CD4-positive, alpha-beta T cell treated with Interleukin-10 for 1 hour (primary cell): ENCODE results near the gene ZNF536.
"Not testable (repeated sequence)": the region's sequence is repeated elsewhere in the genome, so short reads cannot be mapped to it uniquely, and the experiment has no call there.

ENCODE experiments used
- DNase-seq: peaks from one replicate; pipeline ENCODE4 v3.0.0-alpha.2; 2020

ZNF536 gene

GRCh38 chr19:30390356-30390988, 18.3 kb downstream of the ZNF536 start:
- no peak for DNase-seq

GRCh38 chr19:30391052-30391451, 18.9 kb downstream of the ZNF536 start:
- no peak for DNase-seq

GRCh38 chr19:30391554-30392551, 19.7 kb downstream of the ZNF536 start:
- DNase-seq, result no peak

DNA sequence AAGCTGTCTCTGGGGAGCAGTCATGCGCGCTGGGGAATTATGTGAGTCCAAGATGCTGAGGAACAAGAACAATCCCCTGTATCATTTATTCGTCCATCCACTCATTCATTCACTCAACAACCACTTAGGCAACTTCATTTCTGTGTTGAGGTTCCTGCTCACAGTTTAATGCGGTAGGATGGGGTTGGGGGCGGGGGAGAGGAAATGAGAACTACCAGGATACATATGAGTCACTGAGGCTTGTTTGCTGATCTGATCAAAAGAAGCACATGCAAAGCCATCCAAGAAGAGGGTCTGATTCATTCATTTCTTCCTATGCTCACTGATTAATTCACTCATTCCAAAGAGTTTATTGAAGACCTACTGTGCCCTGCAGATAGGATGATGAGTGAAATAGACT, 20.9 kb downstream of the ZNF536 start:
- no peak for DNase-seq

DNA sequence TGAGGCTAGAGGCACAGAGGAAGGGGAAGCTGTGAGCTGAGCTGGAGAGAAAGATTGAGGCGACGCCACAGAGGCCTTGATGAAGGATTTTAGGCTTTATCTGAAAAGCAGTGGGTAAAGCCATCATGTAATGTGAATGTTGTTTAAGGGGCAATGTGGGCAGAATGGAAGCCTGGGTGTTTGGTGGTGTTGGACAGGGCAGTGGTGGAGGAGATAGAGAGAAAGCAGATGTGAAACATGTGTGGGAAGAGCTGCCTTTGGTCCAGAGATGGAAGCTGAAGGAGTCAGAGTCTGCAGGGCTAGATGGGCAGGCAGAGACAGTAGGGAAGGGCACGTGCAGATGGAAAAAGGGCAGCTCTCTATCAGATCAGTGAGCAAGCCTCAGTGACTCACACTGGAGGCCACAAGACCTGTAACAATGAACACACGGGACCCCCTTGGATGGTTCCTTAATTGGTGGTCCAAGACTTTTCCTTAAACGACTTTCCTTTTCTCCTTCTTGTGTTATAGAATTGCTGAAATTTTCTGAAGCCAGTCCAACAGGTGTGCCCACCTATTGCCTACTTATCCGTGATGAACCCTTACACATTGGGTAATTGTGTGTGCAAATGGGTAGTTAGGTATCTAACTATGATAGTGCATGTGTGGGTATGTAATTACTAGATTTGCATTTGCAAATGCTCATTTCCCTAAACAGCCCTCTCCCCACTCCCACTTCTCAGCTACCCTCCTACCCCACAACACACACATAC, 21.7 kb downstream of the ZNF536 start:
- no peak for DNase-seq

GRCh38 chr19:30394481-30395151, 22.4 kb downstream of the ZNF536 start:
- DNase-seq, result no peak

GRCh38 chr19:30395283-30395682, 23.1 kb downstream of the ZNF536 start:
- DNase-seq, result no peak

GRCh38 chr19:30398539-30398938, 26.4 kb downstream of the ZNF536 start:
- not testable (repeated sequence) for DNase-seq

- no peak for DNase-seq
These were observed 29.8 kb downstream of the ZNF536 start for GRCh38 chr19:30401956-30402355.

DNA sequence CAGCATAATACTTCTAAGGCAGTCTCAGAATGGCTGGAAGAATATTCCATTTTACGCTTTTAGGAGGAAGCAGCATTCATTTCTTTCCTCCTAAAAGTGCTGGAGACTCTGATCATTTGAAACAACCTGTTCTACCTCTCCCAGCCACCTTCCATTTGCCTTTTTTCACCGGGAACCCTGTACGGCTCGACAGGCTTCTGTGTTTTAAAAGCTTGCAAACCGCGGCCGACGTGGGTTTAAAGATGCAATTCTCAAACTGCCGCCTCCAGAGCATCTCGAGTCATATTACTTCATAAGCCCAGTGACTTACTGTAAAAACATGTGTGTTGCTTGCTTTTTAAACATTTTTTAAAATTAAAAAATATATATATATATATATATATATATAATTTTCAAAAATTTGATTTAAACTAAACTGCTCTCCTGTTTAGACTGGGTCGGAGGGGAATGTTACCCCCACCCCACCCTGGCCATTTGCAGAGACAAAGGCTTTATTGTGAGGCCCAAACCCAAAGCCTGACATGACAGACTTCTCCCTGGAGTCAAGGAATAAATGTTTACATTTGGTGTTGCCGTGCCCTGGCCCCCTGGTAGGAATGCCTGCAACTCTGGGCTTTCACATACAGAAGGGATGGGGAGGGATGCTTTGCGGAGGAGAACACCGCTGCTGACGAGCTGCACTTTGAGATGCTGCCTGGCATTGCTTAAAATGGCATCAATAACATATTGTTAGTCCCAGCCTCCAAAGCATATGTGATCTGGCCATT, 30.4 kb downstream of the ZNF536 start:
- no peak for DNase-seq

DNA sequence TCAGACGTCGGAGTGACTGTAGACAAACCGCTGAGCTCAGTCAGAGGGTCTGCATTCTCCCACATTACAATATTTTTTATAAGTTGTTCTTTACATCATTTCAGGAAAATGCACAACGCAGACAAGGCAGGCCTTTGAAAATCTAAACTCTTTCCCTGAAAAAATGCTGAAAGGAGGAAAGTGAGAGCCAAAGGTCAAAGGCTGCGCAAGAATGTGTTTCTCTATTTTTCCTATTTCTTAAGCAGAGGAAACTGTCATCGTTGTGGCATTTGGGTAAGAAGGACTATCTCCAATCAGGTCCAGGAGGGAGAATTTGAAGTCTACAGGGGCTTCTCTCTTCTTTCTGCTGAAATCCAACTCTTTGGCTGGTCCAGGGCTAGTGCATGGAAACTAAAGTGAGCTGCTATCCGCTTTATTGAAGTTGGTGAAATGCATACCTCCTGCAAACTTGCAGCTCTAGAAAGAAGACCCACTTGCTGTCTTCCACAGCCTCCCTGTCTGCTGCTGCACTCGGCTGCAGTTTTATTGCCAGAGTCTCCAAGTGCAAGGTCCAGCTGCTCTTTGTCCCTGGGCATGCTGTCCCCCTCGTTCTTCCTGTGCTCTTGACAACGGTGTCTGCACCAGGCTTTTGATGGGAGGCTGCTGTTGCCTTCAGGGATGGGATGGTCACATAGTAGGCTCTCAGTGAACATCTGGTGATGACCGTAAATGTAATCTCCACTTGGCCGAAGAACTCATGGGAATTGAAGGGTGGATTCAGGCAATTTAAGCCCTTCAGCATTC, 31.2 kb downstream of the ZNF536 start:
- no peak for DNase-seq

DNA sequence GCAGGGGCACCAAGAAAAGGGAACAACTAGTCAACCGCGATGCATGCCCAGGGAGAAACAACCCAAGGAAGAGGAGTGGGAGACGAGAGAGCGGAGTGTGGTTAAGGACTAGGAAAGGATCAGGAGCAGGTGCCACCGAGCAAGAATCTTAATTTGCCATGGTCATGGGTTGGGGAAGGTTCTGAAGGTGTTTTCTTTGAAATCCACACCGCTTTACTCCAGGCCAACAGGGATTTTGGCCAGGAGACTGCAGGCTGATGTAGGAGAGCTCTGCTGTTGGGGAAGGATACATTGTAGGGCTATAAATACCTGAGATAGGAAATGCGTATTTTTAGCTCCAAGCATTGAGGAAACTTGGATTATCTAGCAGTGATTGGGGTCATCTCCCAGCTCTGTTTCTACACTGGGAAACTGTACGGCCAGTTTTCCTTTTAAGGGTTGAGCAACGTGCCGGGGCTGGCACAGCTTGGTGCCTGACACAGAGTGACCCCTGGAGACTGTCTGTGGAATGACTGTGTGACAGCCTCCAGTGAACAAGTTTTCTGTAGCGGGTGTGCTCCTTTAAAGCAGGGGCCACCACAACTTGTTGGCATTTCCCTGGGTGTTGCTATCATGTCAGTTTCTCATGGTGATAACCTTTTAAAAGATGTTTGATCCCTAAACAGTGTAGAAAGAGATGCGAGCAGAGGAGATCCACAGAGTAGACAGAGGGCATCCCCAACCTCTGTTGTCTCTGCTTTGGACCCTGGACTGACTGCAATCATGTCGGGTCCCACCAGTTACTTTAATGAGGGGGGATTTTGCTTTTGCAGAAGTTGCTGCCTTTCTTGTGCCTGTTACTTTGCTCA, 34.3 kb downstream of the ZNF536 start:
- no peak for DNase-seq

DNA sequence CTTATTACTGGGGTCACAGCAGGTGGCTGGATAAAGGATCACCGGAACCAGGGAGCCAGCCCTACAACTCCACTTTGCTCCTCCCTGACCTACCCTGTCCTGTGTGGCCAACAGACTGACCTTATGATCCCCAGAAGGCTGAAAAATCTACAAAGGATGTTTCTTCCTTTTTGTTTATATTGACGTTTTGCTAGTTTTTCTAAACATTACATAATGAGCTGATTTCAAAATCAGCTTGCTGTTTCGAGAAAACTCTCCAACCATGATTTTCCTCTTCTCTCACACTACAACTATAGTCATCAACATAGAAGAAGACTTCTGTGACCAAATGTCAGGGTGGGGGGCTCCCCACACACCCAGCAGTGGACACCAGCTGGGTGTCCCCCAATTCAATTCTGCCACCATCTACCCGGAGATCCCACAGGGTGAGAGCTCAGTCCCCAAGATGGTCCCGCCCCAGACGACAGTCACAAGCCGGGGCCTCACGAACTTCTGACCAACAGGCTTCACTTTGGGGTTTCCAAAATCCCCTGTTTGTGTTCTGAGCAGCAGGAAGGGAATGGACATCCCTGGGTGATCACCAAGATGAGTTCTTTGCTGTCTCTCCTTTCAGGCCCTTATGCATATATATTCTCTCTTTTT, 35.0 kb downstream of the ZNF536 start:
- DNase-seq, result no peak

DNA sequence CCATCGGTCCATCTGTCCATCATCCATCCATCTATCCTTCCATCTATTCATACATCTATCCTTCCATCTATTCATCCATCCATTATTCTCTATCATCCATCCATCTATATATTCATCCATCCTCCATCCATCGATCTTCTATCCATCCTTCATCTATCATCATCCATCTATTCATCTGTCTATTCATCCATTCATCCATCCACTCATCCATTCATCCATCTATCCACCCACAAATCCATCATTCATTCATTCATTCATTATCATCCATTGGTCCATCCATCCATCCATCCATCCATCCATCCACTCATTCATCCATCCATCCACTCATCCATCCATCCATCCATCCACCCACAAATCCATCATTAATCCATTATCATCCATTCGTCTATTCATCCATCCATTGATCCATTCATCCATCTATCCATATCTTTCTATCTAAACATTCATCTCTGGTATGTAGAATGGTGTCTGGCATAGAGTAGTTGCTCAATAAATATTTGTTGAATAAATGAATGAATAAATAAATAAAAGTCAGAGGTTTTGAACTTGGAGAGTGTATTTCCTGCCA, 36.6 kb downstream of the ZNF536 start:
- no peak for DNase-seq

GRCh38 chr19:30411714-30412113, 39.5 kb downstream of the ZNF536 start:
- DNase-seq, result no peak

GRCh38 chr19:30416375-30416774, 44.2 kb downstream of the ZNF536 start:
- DNase-seq, result no peak

DNA sequence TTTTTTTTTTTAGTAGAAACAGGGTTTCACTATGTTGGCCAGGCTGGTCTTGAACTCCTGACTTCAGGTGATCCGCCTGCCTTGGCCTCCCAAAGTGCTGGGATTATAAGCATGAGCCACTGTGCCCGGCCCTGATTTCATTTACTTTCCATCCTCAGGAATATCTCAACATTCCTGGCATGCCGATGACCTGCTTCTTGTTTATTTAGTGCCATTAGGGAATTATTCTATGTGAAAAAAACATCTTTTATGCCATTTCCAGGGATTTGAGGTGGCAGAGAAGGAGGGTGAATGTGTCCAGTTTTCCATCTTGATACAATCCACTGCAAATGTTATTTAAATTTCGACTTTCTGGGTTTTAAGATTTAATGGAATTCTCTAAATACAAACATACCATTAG, 45.0 kb downstream of the ZNF536 start:
- DNase-seq, result not testable (repeated sequence)

DNA sequence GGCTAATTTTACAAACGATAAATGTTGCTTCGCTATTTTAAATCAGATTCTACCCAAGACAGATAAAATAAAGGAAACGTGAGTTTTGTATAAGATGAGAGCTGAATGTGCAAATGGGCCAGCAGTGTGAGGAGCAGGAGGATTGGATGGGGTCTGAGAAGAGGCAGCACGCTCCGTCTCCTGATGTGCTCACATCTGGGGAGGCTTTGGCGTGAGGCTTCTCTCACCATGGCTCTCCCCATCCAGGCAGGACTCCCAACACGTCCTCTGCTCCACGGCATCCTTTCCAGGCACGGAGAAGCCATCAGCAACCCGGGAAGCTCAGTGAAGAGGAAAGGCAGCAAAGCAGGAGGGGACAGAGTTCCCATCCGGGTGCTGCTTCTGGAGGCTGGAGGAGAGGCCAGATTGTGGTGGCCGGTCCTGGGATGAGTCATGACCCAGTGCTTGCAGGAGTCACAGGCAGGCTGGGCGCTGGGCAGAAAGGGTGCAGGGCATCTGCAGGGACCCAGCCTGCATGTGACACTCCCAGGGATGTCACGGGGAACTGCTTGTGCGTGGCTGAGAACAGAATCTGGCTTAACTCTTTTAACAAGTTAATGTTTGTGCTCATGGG, 47.5 kb downstream of the ZNF536 start:
- DNase-seq, result no peak

GRCh38 chr19:30420316-30420715, 48.1 kb downstream of the ZNF536 start:
- no peak for DNase-seq
